Purkinje cell (primary cell): Measurements from ENCODE around the gene OVCH2. TPM values are rescaled to one million over a fixed set of nuclear protein-coding genes. Genes with fewer than 3 reads are reported as not detected.

Source experiments
- polyA plus RNA-seq: library from polyadenylated mRNA; unstranded; fragments of >200 nt; fragmentation: Nextera tagmentation; gene quantifications from 2 replicates; pipeline ENCODE4 v1.2.1, GENCODE V29; 2014

Gene OVCH2, protein sequence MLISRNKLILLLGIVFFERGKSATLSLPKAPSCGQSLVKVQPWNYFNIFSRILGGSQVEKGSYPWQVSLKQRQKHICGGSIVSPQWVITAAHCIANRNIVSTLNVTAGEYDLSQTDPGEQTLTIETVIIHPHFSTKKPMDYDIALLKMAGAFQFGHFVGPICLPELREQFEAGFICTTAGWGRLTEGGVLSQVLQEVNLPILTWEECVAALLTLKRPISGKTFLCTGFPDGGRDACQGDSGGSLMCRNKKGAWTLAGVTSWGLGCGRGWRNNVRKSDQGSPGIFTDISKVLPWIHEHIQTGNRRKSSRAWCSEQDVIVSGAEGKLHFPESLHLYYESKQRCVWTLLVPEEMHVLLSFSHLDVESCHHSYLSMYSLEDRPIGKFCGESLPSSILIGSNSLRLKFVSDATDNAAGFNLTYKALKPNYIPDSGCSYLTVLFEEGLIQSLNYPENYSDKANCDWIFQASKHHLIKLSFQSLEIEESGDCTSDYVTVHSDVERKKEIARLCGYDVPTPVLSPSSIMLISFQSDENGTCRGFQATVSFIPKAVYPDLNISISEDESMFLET
- not detected in 2 replicates for polyA plus RNA-seq

DNA sequence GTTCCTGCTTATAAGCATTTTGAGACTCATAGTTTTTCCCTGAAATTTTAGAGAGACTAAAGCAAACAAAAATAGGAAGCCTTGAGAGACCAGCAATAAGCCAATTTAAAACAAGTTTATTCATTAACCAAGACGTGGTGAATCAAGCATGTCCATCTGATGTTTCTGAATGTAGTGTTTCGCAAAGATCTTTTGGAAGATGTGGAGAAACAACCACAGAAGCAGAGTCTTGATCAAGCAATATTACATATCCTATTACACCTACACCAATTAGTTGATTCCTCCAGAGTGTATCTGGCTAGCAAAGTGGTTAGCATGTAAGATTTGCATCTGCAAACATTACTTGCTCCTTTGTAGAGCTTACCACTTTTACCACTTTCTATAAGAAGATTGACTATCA, at the start of gene OVCH2:
Gene OVCH2, minus strand, starts transcription at position 101 of the 400 bp plus-strand sequence. Its CDS starts 83 bp downstream, at position 18.

DNA sequence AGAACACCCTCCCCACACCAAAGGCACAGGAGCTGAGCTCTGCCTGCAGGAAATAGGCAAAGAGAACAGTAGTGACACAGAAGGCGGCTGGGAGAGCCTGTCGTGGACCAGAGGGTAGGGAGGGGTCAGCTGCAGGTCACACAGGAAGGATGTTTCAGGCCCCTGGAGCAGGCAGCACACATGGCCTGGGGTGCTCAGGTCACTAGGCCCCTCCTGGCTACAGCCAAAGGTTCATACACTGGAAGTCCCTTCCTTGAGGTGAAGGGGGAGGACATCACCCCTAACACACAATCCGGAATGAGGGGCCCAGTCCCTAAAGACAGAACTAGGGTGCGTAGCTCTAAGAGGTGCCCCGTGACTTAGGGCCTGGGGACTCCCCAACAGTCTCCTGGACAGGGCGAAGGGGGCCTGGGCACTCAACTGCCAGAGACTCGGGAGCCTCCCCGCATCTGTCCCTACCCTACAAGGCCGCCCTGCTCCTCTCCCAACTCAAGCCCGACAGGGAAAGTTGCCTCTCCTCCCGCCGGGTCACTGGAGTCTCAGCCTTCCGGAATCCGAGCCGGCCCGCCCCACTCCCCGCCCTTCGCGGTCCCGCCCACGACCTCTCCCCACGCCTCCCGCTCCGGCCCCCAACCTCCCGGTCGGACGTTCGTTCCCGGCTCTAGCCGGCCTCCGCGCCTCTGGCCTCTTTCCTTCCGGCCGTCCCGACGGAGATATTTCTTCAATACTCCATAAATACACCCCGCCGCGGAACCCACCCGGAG, 33.1 kb downstream of the OVCH2 start, which contains the start of gene CYB5R2:
Gene CYB5R2, minus strand, starts transcription at position 541 of the 764 bp plus-strand sequence. CDS start 675 bp downstream, outside the sequence.

Other genes starting within 250 kb of the OVCH2 start
- 1.5 TPM in 1 of 2 replicates, not detected in the other for gene OLFML1, start 221.0 kb downstream of the OVCH2 start, polyA plus RNA-seq
- 0.65 TPM in 1 of 2 replicates, not detected in the other for gene PPFIBP2, start 192.5 kb downstream of the OVCH2 start, polyA plus RNA-seq
- not detected in 2 replicates for gene CYB5R2, start 33.0 kb downstream of the OVCH2 start, polyA plus RNA-seq
- not detected in 2 replicates for gene OR5P2, start 90.5 kb upstream of the OVCH2 start, polyA plus RNA-seq
- not detected in 2 replicates for gene OR5P3, start 124.4 kb upstream of the OVCH2 start, polyA plus RNA-seq
- not detected in 2 replicates for gene OR10A6, start 224.8 kb upstream of the OVCH2 start, polyA plus RNA-seq
- not detected in 2 replicates for gene OR10A3, start 235.2 kb upstream of the OVCH2 start, polyA plus RNA-seq